Choroid plexus epithelial cell (primary cell): Measurements from ENCODE around the gene SRP68.

ENCODE experiments used
- DNase-seq: peaks from one replicate; pipeline ENCODE4 v3.0.0-alpha.2; 2010; ENCODE audit warnings: low read depth
- H3K4me3 ChIP-seq: 2 replicates; pipeline ENCODE4 v1.5.1; 2011; ENCODE audit warnings: low read depth, mild to moderate bottlenecking, control low read depth, low read length, moderate library complexity
- TF ChIP-seq, protein P1 (sequence below): conservative IDR thresholded peaks from 2 replicates; pipeline ENCODE4 v1.5.1; 2011; ENCODE audit warnings: low read depth, mild to moderate bottlenecking, control low read depth, inconsistent platforms, low read length, moderate library complexity

Gene SRP68

GRCh38 chr17:76085066-76085730 lies 12.9 kb upstream of the SRP68 start:
- H3K4me3 ChIP-seq = no peak overlapping the region
- no peak for DNase-seq
- TF ChIP-seq, protein P1, sequence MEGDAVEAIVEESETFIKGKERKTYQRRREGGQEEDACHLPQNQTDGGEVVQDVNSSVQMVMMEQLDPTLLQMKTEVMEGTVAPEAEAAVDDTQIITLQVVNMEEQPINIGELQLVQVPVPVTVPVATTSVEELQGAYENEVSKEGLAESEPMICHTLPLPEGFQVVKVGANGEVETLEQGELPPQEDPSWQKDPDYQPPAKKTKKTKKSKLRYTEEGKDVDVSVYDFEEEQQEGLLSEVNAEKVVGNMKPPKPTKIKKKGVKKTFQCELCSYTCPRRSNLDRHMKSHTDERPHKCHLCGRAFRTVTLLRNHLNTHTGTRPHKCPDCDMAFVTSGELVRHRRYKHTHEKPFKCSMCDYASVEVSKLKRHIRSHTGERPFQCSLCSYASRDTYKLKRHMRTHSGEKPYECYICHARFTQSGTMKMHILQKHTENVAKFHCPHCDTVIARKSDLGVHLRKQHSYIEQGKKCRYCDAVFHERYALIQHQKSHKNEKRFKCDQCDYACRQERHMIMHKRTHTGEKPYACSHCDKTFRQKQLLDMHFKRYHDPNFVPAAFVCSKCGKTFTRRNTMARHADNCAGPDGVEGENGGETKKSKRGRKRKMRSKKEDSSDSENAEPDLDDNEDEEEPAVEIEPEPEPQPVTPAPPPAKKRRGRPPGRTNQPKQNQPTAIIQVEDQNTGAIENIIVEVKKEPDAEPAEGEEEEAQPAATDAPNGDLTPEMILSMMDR = no peak

DNA sequence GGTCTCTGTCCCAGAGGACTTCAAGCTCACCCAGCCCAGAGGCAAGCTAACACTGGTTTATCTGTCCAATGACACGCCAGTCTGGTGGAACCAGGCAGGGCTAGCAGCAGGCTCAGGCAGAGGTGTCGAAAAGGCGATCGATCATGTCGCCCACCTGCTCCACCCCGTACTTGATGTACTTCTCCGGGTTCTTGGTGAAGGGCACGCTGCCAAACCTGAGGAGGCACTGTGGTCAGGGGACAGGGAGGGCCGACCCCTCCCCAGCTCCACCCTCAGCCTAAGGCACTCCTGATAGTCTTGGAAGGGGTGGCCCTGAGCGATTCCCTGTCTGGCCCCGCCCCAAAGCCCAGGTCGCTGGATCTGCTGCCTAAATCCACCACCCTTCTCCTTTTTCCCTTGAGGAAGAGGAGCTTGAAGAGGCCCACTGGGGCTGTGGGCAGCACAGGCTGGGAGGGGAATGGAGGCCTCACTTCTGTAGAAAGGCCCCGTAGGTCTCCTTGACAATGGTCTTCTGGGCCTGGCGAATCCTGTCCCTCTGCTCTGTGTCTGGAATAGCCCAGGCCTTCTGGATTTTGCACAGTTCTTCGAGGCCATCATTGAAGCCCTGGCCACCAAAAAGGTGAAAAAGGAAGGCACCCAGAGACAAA lies 11.3 kb upstream of the SRP68 start:
- no peak overlapping the region for H3K4me3 ChIP-seq
- TF ChIP-seq, protein P1 = no peak
- no peak for DNase-seq

GRCh38 chr17:76082326-76083251 lies 10.3 kb upstream of the SRP68 start:
- TF ChIP-seq, protein P1 = no peak
- no peak for DNase-seq

GRCh38 chr17:76081295-76082210 lies 9.2 kb upstream of the SRP68 start:
- DNase-seq = no peak
- TF ChIP-seq, protein P1 = no peak
- H3K4me3 ChIP-seq = no peak overlapping the region

More at GRCh38 chr17:76082326-76083251, 10.3 kb upstream of the SRP68 start:
- H3K4me3 ChIP-seq = no peak overlapping the region

DNA sequence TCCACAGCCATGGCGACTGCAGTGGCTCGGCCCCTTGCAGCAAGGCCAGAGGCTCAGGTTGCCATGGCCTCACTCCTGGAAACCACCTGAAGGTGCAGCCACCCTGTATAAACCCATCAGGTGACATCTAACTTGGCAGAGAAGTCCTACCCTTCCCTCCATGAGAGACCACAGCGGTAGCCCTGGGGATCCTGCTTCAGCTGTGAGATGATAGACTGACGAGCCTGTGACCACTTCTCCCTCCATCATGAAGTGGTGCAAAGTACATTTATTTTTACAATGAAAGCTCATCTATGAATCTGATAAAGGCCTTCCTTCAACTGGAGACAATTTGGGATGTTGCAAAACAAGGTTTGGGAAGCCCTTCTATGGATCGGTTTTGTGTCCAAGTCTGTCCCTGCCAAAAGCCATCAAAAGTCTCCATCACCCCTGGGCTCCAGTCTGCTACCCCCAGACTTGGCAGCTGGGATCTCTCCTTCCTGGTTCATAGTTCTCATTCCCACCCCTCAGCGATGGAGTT lies 8.5 kb upstream of the SRP68 start:
- TF ChIP-seq, protein P1 = no peak

GRCh38 chr17:76079956-76080767 lies 7.8 kb upstream of the SRP68 start:
- DNase-seq = no peak
- H3K4me3 ChIP-seq = no peak overlapping the region
- TF ChIP-seq, protein P1 = peak; percentile 28

More for the DNA sequence above, 8.5 kb upstream of the SRP68 start:
- no peak overlapping the region for H3K4me3 ChIP-seq
- DNase-seq = no peak
